GM21390 (cell line): ENCODE data around the gene ABHD17C.
A peak's percentile ranks its signal among the peaks of the same experiment; 100 is the strongest.
"Not testable (repeated sequence)": the region's sequence is repeated elsewhere in the genome, so short reads cannot be mapped to it uniquely, and the experiment has no call there.

Experiments used
- ATAC-seq: cut with Tn5 transposase; IDR thresholded peaks from one replicate; pipeline ENCODE4 v1.9.1; 2021; ENCODE audit not compliant: unreplicated experiment

ABHD17C gene

DNA sequence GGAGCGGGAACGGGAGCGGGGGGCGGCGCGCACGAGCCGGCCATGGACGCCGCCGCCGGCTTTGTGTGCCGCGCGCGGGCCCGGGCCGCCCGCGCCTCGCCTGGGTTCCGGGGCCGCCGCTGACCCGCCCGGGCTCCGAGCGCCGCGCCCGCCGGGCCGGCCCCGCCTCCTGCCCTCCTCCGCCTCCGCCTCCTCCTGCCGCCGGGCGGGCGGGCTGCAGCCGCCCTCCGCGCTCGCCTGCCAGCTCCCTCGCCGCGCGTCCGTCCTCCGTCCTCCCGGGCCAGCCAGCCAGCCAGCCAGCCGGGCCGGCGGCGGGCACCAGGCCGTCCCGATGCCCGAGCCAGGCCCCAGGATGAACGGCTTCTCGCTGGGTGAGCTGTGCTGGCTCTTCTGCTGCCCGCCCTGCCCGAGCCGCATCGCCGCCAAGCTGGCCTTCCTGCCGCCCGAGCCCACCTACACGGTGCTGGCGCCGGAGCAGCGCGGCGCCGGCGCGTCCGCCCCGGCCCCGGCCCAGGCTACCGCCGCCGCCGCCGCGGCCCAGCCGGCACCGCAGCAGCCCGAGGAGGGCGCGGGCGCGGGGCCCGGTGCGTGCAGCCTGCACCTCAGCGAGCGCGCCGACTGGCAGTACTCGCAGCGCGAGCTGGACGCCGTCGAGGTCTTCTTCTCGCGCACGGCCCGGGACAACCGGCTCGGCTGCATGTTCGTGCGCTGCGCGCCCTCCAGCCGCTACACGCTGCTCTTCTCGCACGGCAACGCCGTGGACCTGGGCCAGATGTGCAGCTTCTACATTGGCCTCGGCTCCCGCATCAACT lies at the start of gene ABHD17C:
TSS of gene ABHD17C (plus strand) at position 212 of the 812 bp plus-strand sequence. CDS start at position 332, 120 bp downstream.
- ATAC-seq: peak; percentile 72

- ATAC-seq: no peak
Observed at GRCh38 chr15:80645494-80646065, 49.5 kb upstream of the ABHD17C start.

DNA sequence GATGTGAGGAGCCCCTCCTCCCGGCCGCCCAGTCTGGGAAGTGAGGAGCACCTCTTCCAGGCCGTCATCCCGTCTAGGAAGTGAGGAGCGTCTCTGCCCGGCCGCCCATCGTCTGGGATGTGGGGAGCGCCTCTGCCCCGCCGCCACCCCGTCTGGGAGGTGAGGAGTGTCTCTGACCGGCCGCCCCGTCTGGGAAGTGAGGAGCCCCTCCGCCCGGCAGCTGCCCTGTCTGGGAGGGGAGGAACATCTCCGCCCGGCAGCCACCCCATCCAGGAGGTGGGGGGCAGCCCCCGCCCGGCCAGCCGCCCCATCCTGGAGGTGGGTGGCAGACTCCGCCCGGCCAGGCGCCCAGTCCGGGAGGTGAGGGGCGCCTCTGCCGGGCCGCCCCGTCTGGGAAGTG lies 47.7 kb upstream of the ABHD17C start:
- ATAC-seq: not testable (repeated sequence)

DNA sequence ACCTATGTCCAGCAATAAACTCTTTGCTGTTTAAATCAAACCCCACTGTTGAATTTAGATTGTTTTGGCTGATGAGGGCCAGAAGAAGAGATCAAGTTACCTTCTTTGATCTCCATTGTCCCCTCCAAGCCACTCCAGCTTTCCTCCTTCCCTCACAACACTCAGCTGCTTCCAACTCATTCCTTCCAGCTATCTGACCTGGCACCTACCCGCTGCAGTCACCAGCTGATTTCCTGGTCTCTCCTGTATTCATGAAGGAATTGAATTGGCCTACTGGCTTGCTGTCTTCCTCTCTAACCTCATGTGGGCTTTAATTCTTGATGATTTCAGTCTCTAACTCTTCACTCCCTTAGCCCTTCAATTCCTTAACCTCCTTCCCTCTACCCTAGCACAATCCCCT lies 40.8 kb upstream of the ABHD17C start:
- ATAC-seq: no peak

DNA sequence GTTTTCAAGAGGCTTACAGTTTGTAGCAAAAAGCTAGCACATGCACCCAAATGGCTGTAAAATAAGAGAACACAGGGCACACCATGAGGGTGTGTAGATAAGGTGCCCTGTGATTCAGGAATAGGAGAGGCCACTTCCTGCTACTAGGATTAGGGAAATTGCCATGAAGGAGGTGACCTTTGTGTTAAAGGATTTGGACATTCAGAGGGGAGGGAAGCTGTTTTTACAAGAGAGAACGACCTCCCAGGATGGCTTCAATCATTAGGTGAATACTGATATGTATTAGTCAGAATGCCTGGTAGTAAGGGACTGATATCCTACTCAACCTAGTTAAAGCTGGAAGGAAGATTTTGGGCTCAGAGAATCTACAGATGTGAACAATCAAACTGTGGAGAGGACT lies 35.7 kb upstream of the ABHD17C start:
- ATAC-seq: no peak

GRCh38 chr15:80660119-80660518 lies 35.0 kb upstream of the ABHD17C start:
- ATAC-seq: no peak

DNA sequence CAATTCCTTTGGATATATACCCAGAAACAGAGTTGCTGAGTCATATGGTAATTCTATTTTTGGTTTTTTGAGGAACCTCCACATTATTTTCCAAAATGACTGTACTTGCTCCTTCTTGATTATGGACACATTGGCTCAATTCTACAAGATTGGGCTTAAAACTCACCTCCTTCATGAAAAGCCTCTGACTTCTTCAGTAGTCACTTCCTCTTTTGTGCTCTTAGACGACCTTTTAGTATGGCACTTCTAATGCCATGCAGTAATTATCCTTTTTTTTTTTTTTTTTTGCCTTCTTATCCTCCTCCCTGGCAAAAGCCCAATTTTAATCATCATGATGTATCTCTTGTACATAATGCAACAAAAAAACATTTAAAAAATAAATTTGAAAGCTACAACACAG lies 33.0 kb upstream of the ABHD17C start:
- no peak for ATAC-seq

GRCh38 chr15:80662757-80663553 lies 32.2 kb upstream of the ABHD17C start:
- ATAC-seq: no peak

GRCh38 chr15:80665151-80665550 lies 30.0 kb upstream of the ABHD17C start:
- ATAC-seq: no peak

DNA sequence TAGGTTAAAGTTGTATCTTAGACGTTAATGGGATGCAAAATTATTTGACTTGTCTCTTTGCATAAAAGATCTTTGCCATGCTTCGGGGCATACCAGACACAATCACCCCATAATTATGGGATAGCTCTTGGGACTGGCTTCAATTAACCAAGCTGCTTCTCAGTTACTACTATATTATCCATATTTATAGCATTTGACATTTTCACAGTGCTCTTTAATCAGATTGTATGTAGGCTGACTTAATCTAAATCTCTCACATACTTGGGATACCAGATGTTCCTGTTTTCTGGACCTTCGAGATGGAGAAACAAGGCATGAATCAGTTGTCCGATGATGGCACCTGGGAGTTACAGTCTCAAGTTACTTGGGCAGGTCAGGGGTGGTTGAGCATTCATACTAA lies 27.2 kb upstream of the ABHD17C start:
- no peak for ATAC-seq

DNA sequence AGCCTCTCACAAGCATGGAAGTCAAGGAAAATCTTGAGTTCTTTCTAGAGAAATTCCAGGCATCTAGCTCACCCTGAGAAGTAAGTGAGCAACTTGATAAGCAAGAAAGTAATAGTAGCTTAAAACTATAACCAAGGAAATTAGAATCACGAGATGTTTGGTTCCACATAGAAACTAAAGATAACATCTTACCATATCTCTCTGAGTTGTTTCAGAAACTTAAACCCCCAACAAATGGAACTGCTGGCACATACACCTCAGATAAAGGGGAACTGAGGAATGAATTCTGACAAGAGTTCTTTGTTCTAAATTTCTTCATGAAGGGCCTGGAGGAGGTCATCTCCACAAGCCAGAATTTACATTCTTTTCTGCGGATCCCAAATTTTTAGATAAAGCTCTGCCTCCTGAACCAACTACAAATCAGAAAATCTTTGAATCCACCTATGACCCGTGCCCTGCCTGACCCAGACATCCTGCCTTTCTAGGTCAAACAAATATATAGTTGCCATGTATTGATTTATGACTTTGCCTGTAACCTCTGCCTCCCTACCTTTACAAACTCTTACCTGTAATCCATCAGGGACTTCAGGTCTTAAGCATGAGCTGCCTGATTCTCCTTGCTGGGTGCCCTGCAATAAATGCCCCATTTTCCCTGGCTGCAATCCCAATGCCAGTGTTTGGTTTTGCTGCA lies 26.4 kb upstream of the ABHD17C start:
- ATAC-seq: no peak

DNA sequence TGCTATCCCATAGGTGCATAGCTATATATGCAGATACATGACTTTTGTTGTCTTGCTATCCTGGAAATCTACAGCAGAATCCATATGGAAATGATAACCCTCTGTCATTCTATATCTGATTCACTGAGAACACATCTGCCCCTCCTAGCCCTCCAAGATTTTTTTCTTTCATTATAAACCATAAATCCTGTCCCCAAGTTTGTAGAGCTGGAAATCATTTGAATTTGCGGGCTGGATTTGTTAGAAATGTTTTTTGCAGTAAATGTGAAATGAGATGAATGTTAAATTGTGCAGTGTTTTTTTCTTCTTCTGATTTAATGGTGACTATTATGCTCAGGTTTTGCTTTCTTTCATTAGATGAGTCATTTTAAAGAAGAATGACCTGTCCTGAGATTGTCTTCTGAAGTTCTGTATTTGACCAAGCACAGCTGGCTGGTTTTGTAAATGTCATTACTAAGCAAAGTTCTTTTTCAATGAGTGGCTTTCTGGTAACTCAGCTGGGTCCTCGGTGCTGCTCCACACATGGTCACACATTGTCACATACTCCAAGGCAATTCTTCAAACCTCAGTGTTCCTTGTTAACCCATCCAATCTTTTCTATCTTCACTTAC lies 25.3 kb upstream of the ABHD17C start:
- ATAC-seq: no peak

- ATAC-seq: no peak
Observed at GRCh38 chr15:80673561-80674244, 21.4 kb upstream of the ABHD17C start.

DNA sequence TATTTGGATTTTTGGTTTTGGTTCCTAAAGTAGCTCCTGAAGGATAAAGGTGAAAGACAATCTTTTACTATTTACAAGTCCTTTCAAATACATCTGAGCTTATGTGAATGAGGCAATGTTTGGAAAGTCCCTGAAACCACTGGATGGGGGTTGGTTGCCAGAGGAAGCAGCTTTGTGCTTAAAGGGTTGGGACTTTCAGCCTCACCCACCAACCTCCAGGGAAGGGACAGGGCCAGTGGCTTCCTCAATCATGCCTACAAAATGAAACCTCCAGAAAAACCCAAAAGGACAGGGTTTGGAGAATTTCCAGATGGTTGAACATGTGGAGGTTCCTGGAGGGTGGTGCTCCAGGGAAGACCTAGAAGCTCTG lies 20.9 kb upstream of the ABHD17C start:
- ATAC-seq: no peak

GRCh38 chr15:80677041-80677440 lies 18.1 kb upstream of the ABHD17C start:
- no peak for ATAC-seq

- no peak for ATAC-seq
Observed at GRCh38 chr15:80679167-80679803, 15.8 kb upstream of the ABHD17C start.

DNA sequence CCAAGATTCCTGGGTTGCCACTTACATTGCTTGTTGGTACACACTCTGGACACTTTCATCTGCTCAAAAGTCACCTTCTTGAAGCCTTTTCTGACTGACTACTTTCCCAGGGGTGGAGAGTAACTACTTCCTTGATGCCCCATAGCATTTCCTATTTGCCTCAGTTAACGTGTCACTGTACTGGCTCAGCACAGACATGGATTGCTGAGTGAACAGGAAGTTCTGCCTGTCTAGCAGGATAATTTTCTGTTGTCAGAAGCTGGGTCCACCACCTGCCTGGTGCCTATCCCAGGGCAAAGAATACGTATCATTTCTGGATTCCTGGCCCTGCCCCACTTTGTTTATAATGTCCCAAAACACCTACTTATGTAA lies 15.3 kb upstream of the ABHD17C start:
- no peak for ATAC-seq

DNA sequence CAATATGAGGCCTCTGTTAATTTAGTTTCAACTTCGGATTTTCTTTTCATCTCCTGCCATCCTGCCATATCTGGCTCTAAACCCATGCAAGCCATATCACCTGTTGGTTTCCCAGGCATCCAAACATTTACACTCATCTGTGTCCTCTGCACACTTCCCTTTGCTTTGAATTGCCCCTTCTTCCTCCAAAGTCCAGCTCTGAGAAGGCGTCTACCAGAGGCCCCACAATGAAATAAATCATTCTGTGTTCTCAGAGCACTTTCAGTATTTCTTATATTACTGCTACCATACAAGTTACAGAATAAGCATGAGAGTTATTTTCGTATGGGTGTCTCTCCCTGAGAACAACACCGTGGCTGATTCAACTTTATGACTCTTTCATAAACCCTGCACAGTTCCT lies 12.9 kb upstream of the ABHD17C start:
- no peak for ATAC-seq

DNA sequence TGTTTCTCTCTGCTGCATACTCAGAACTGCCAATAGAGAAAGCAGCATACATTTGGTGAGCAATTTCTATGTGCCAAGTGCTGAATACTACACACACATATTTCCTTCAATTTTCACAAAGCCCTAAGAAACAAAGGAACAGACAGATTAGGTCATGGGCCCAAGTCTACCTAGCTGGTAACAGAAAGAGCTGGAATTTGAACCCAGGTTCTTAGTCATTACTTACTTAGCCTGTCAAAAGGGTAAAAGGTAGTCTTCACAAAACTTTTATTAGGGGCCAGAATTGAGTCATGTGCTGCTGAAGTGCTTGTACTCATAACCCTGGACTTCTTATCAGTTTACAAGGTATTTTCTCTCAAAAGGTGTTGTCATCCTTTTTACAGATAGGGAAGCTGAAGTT lies 10.4 kb upstream of the ABHD17C start:
- ATAC-seq: no peak

- ATAC-seq: no peak
Observed at GRCh38 chr15:80685628-80686027, 9.5 kb upstream of the ABHD17C start.
